Stimulated activated CD8-positive, alpha-beta memory T cell treated with anti-CD3 and anti-CD28 coated beads, Interleukin-2, amount 100 ng/mL, for 1 hour (primary cell): ENCODE data around the gene ANXA6.

Source experiments
- DNase-seq, 2 donors: peaks; one replicate each; pipeline ENCODE4 v3.0.0-alpha.2; 2020; ENCODE audit warnings: low read depth in 2 of 2

Gene ANXA6

GRCh38 chr5:151153766-151154272, 3.8 kb downstream of the ANXA6 start:
- DNase-seq = no peak

- DNase-seq = no peak
These were observed 4.3 kb downstream of the ANXA6 start for GRCh38 chr5:151153300-151153699.

GRCh38 chr5:151151793-151152192, 5.8 kb downstream of the ANXA6 start:
- no peak for DNase-seq

DNA sequence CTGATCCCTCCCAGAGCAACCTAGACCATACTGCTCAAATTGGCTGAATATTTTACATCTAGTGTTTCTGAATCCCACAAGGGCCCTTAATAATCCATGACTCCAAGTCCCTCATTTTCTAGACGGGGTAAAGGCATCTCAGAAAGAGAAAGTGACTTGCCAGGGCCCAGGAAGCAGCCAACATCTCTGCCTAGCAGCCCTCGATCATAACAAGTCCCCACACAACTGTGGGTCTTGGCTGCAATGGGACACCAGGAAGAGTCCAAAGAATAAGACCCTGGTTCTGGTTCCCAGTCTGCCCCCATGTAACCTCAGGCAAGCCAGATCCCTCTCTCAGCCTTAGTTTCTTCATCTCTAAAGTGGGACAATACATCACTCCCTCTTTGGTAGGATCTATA, 6.3 kb downstream of the ANXA6 start:
- no peak for DNase-seq

GRCh38 chr5:151150471-151151262, 6.9 kb downstream of the ANXA6 start:
- peak; percentile 47 to 59 for DNase-seq

GRCh38 chr5:151148583-151148982, 9.0 kb downstream of the ANXA6 start:
- no peak for DNase-seq

DNA sequence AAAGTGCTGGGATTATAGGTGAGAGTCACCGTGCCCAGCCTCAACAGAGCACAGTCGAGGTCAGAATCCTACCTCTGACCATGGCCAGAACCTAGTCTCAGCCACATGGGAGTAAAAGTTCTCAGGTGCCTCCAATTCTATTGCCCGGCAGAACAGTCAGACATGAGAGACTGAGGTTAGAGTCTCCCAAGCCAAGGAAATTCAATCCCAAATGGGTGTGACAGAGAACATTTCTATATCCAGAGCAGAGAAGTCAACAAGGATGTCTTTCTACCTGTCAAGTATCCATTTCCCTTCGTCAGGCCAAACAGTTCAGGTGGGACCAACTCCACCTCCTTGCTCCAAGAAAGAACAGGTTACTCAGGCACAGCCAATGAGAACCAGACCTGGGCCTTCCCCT, 10.5 kb downstream of the ANXA6 start:
- no peak for DNase-seq

- DNase-seq = no peak
These were observed 11.5 kb downstream of the ANXA6 start for GRCh38 chr5:151146061-151146460.

- no peak for DNase-seq
These were observed 12.7 kb downstream of the ANXA6 start for GRCh38 chr5:151144922-151145321.

DNA sequence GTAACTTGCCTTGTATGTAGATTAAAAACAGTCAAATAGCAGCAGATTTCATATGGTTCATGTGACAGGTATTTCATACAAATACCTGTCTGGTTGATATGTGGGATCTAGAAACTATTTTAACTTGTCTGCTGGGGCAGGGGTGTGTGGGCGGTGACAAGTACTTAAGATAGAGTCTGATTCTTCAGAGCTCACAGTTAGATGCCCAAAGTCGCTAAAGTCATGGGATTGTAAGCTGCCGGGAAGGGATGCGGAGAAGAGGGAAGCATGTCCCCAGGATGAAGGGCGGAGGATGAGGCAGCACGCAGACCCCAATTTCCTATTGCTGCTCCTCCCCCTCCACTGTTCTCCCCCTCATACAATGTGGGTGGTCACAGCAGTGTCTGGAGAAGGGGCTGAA, 13.3 kb downstream of the ANXA6 start:
- DNase-seq = no peak

DNA sequence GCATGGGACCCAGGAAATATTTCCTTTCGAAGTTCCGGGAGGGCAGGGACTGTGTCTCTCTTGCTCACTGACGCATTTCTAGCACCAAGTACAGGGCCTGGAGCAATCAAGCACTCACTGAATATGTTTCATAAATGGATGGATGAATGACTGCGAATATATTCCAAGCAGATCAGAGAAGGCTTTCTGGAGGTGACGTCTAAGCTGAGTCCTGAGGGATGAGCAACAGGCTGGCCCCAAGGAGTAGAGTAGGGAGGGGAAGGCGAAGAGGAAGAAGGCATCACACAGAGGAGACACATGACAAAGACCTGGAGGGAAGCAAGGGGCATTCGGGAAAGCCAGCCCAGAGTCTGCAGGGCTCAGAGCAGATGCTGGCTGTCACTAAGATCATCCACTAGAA, 13.9 kb downstream of the ANXA6 start:
- no peak for DNase-seq

DNA sequence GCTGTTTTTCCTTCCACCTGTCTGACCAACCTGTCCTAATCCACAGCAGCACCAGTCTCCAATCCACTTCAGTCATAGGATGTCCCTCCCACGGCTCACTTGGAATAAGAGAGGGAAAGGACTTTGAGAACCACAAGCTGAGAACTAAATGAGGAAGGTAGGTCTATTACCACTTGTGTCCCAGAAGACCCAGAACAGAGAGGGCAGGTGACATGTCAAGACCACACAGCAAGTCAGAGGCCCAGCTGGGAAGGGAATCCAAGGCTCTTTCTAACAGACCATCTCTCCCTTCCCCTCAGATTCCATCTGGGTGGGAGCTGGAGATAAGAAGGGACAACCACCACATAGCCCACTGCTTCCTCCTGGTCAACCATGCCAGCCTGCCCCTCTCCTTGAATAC, 14.6 kb downstream of the ANXA6 start:
- DNase-seq = no peak

DNA sequence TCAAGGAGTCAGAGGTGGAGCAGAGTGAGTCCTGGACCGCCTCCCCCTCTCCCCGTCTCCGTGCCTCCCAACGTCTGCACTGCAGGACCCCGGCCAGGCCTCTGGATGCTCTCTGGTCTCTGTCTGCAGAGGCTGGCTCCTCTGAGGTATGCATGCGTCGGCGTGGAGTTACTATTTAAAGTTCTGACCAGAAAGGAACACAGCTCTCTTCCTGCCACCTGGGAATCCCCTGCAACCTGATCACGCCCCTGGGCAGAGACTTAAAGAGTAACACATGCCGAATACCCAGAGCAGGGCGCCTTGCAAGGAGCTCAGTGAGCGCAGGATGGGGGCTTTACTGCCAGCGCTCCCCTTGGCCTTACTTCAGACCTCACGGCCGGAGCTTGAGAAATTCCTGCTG, 16.0 kb downstream of the ANXA6 start:
- DNase-seq = no peak

- DNase-seq = no peak
These were observed 16.7 kb downstream of the ANXA6 start for GRCh38 chr5:151140686-151141459.

DNA sequence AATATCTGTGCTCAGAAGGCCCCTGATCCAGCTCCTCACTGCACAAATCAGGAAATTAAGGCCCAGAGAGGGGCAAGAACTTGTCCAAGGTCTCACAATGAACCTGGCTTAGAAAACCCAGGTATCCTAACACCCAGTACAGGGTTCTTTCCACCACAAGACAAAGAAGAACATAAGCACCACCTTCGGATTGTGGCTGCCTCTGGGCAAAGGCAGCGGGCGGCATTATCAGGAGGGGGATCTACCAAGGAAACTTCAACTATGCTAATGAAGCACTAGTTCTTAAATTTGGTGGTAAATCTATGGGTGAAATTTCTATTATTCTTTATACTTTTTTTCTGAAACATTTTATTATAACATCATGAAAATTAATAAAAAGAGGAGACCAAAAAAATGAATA, 17.9 kb downstream of the ANXA6 start:
- DNase-seq = no peak

- no peak for DNase-seq
These were observed 18.6 kb downstream of the ANXA6 start for GRCh38 chr5:151139015-151139414.

- no peak for DNase-seq
These were observed 19.5 kb downstream of the ANXA6 start for GRCh38 chr5:151138114-151138513.

GRCh38 chr5:151137067-151137825, 20.3 kb downstream of the ANXA6 start:
- no peak for DNase-seq

DNA sequence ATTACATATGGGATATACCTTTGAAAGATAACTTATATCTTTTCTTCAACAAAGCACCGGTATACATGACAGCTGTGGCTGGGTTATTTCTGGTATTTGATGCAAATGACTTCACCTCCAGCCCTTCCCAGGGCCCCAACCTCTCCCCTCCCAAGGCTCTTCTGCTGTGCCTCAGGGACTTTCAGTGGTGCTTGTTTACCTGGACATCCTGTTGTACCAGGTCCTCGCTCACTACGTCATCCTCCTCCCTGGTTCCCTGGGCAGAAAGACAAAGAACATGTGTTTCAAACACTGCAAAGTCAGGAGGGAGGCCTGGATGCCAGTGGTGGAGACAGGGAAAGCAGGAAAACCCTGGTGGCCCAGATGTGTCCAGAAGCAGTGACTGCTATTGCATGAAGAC, 23.4 kb downstream of the ANXA6 start:
- no peak for DNase-seq

DNA sequence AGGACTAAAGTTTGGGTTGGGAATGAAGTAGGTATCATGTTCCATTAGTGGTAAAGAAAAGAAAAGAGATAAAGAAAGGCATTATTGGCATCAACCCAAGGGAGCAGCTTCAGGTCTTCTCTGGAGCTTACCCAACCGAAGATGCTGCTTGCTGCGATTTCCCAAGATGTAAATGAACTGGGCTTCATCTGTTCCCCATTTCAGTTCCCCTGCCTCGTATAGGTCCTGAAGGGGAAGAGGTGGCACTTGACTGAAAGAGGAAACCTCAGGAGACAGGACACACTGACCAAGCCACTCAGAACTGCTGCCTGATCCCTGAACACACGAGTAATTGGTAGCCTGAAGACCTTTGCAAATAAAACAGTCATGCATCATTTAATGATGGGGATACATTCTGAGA, 24.6 kb downstream of the ANXA6 start:
- no peak for DNase-seq

- DNase-seq = no peak
These were observed 26.4 kb downstream of the ANXA6 start for GRCh38 chr5:151130922-151131891.
